ENCODE data around the gene LYPD6B.

DNA sequence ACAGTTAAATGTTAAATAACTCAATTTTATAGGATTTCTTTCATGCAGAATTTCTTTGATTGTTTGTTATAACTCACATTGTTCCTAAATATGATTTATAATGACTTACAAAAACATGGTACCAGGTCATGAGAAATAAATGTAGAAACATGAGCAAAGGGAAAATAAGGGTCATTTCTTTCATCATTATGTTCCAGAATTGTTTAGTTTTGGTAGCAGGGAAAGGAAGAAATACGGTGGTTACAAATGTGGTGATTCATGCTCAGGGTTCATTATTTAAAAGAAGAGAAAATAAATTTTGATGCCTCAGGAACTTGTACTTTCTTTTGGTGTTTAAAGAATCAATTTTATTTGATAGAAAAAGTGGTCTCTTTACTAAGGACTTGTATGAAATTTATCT lies 4.4 kb downstream of the LYPD6B start:
- TF ChIP-seq, protein P1, sequence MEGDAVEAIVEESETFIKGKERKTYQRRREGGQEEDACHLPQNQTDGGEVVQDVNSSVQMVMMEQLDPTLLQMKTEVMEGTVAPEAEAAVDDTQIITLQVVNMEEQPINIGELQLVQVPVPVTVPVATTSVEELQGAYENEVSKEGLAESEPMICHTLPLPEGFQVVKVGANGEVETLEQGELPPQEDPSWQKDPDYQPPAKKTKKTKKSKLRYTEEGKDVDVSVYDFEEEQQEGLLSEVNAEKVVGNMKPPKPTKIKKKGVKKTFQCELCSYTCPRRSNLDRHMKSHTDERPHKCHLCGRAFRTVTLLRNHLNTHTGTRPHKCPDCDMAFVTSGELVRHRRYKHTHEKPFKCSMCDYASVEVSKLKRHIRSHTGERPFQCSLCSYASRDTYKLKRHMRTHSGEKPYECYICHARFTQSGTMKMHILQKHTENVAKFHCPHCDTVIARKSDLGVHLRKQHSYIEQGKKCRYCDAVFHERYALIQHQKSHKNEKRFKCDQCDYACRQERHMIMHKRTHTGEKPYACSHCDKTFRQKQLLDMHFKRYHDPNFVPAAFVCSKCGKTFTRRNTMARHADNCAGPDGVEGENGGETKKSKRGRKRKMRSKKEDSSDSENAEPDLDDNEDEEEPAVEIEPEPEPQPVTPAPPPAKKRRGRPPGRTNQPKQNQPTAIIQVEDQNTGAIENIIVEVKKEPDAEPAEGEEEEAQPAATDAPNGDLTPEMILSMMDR (conservative IDR thresholded peaks at IDR 0.05; ENCODE audit: low read depth, low read length): no peak
- no peak for TF ChIP-seq EZH2 (IDR thresholded peaks at IDR 0.05; ENCODE audit: low read length, unreplicated experiment)
- TF ChIP-seq EZH2phosphoT487 (IDR thresholded peaks at IDR 0.05; ENCODE audit: borderline replicate concordance, low read length): no peak

All from PC-3 (cell line).